Inflammatory macrophage treated with lipopolysaccharide for 4 hours (primary cell): ENCODE data around the gene LRRTM3.

Experiments used
- DNase-seq: peaks from one replicate; pipeline ENCODE4 v3.0.0-alpha.2; 2020

Gene LRRTM3

DNA sequence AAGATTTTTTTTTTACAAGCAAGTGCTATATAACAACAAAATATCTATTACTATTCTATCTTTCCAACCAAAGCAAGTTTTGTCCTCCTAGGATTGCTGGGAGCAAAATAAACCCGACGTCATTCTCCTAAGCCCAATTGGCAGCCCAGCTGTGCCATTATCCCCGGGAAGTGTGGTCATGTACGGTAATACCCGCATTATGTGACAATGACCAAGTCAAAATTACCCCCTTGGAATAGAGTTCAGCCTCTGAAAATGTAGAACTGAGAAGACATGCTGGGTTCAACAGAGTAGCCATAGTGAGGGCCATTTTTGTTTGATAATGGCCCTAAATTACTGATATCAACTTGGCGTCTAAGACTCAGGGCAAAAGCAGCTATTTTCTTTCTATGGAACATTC is 215.5 kb downstream of the LRRTM3 start:
- no peak for DNase-seq

DNA sequence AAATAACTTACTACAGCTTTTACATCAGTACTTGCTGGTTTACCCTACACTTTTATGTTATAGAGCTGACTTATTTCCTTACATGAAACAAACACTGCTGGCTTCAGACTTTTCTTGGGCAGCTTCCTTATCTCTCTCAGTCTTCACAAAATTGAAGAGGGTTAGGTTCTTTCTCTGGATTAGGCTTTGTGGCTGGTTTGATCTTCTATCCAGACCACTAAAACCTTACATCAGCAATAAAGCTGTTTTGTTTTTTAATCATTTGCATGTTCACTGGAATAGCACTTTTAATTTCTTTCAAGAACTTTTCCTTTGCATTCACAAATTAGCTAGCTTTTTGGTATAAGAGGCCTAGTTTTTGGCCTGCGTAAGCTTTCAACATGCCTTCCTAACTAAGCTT is 218.7 kb downstream of the LRRTM3 start:
- DNase-seq = no peak
